RWPE1 (cell line): ENCODE data around the gene OR6C74.

Experiments used
- CTCF ChIA-PET: fragments of 350-600 bp; sonication (Branson Sonifier 250); formaldehyde crosslinking; extraction: SDS; loops from one replicate; lab custom pipeline; 2021; lab: Yijun Ruan, JAX
- POLR2A ChIA-PET: fragments of 400-600 bp; formaldehyde crosslinking; extraction: SDS; loops from one replicate; lab custom pipeline; 2020; ENCODE audit warnings: antibody characterized with exemption; ENCODE audit not compliant: low non-redundant PET; lab: Yijun Ruan, JAX
- DNase-seq: peaks from one replicate; pipeline ENCODE4 v3.0.0; 2012; ENCODE audit warnings: low spot score
- H3K27ac ChIP-seq: fragments of 450-650 bp; 2 replicates; pipeline ENCODE4 v1.5.1; 2017
- CTCF ChIP-seq: fragments of 450-650 bp; conservative IDR thresholded peaks from 2 replicates; pipeline ENCODE4 v1.5.1; 2017; ENCODE audit warnings: low read depth, mild to moderate bottlenecking

The OR6C74 gene

GRCh38 chr12:55244309-55244708, at the start of gene OR6C74:
Gene OR6C74, plus strand, starts transcription at chr12:55244609. Its CDS starts 2,679 bp downstream, at chr12:55247288.
- ChIA-PET POLR2A (no interaction called here), CTCF (no interaction called here)
- no peak for TF ChIP-seq CTCF
- no peak for DNase-seq
- no peak within 1 kb of the TSS for H3K27ac ChIP-seq

- ChIA-PET POLR2A (no interaction called here), CTCF (no interaction called here)
- TF ChIP-seq CTCF, result no peak
- H3K27ac ChIP-seq, result no peak within 1 kb of the TSS
- no peak for DNase-seq
Observed at GRCh38 chr12:55220725-55221124, 23.7 kb upstream of the OR6C74 start, which contains the start of gene OR10A7. Gene OR10A7, plus strand, starts transcription at chr12:55221025. Its CDS starts 0 bp downstream, at chr12:55221025.

- no peak for DNase-seq
- ChIA-PET CTCF (no interaction called here), POLR2A (no interaction called here)
- TF ChIP-seq CTCF, result no peak
- no peak overlapping the region for H3K27ac ChIP-seq
Observed at GRCh38 chr12:55226523-55226922, 17.9 kb upstream of the OR6C74 start.

- TF ChIP-seq CTCF, result no peak
- ChIA-PET POLR2A (no interaction called here), CTCF (interaction anchor here (0.7 kb wide), 1 partner anchor 32 kb away, joined by 3 read pairs; no protein-coding TSS in a partner anchor)
- no peak for DNase-seq
- H3K27ac ChIP-seq, result no peak overlapping the region
Observed at GRCh38 chr12:55227643-55228042, 16.8 kb upstream of the OR6C74 start.

- DNase-seq, result no peak
- ChIA-PET POLR2A (no interaction called here), CTCF (no interaction called here)
- H3K27ac ChIP-seq, result no peak overlapping the region
- TF ChIP-seq CTCF, result no peak
Observed at GRCh38 chr12:55246159-55246558, 1.8 kb downstream of the OR6C74 start.

GRCh38 chr12:55250944-55251343, 6.5 kb downstream of the OR6C74 start:
- H3K27ac ChIP-seq, result no peak overlapping the region
- ChIA-PET POLR2A (no interaction called here), CTCF (no interaction called here)
- no peak for DNase-seq
- no peak for TF ChIP-seq CTCF

- ChIA-PET CTCF (no interaction called here), POLR2A (no interaction called here)
- TF ChIP-seq CTCF, result no peak
- DNase-seq, result no peak
- no peak overlapping the region for H3K27ac ChIP-seq
Observed at GRCh38 chr12:55253281-55253680, 8.9 kb downstream of the OR6C74 start.
